ENCODE measurements around the gene CNNM3. TPM values are rescaled to one million over a fixed set of nuclear protein-coding genes. Genes with fewer than 3 reads are reported as not detected.

CNNM3 gene
- total RNA-seq (10 to 100 TPM in 8 of 10 donors, 1 to 10 TPM in 2; 7.4 to 18.3 (median 13.8) TPM), polyA plus RNA-seq (1 to 10 TPM; 4.0 to 8.3 TPM)
- long read RNA-seq, donor 1, transcript CNNM3-201 (8 exons, 3,447 nt), result major isoform, 10 of 25 reads
- long read RNA-seq, donor 1, partial matches to known transcripts, result 0 of 25 reads
- long read RNA-seq, donor 1, other reads (novel, unspliced or antisense), result 15 of 25 reads
- long read RNA-seq, donor 2, transcript CNNM3-201 (8 exons, 3,447 nt), result major isoform, 6 of 21 reads
- long read RNA-seq, donor 2, partial matches to known transcripts, result 1 of 21 reads
- long read RNA-seq, donor 2, other reads (novel, unspliced or antisense), result 14 of 21 reads
- long read RNA-seq, donor 3, partial matches to known transcripts, result 1 of 9 reads
- long read RNA-seq, donor 3, other reads (novel, unspliced or antisense), result 7 of 9 reads

GRCh38 chr2:96816127-96816835 is at the start of gene CNNM3:
Gene CNNM3 (plus strand): TSS chr2:96816268. CDS start chr2:96816278, 10 bp downstream.
- ATAC-seq (peak; percentile 94 to 98 (median 96)), DNase-seq (peak; percentile 97 to 98)
- Histone ChIP-seq H3K4me1 (peaks cover 27 to 71% (median 61%) of the 10 kb centered on the region in 9 donors), H3K27ac (peak within 1 kb of the TSS; percentile 92 to 97 (median 96)), H3K27me3 (no peaks in the 10 kb centered on the region), H3K36me3 (peaks cover 0 to 14% (median 0%) of the 10 kb centered on the region in 9 donors), H3K4me3 (peak within 1 kb of the TSS; percentile 27 to 96 (median 84)), H3K9me3 (no peaks in the 10 kb centered on the region)
- intact Hi-C loops (cut with DNase I), result loop anchor here in 4 of 10 donors (5.0 to 10.0 kb wide), 3 partner anchors 41 to 181 kb away; partner anchors contain the start of genes ANKRD39 (in 2 of the 4), CNNM4 (in 1 of the 4) and KANSL3 (in 1 of the 4)
- WGBS, 2 donors, result 0 to 1% methylated on average over 70 to 103 of the region's 103 CpGs
- TF ChIP-seq CTCF (IDR thresholded peaks at IDR 0.05), result peak; percentile 46 to 91 (median 80)

GRCh38 chr2:96767135-96767871 is 48.8 kb upstream of the CNNM3 start:
- H3K4me3 ChIP-seq, result no peak overlapping the region
- DNase-seq (no peak), ATAC-seq (no peak)
- H3K36me3 ChIP-seq, result no peaks in the 10 kb centered on the region
- peaks cover 3 to 39% (median 28%) of the 10 kb centered on the region in 9 donors for H3K4me1 ChIP-seq
- H3K27ac ChIP-seq, result no peak overlapping the region
- intact Hi-C loops (cut with DNase I), result loop anchor here in 3 of 10 donors (5.0 to 10.0 kb wide), 3 partner anchors 90 to 223 kb away; partner anchors contain the start of genes KANSL3 (in 2 of the 3) and ANKRD39 (in 1 of the 3)
- no peaks in the 10 kb centered on the region for H3K27me3 ChIP-seq
- WGBS, 2 donors, result 94 to 95% methylated on average over 9 of the region's 9 CpGs
- H3K9me3 ChIP-seq, result no peaks in the 10 kb centered on the region
- TF ChIP-seq CTCF (IDR thresholded peaks at IDR 0.05), result no peak

- WGBS, 2 donors, result 87 to 91% methylated on average over 8 of the region's 8 CpGs
- DNase-seq, result no peak
- H3K27me3 ChIP-seq, result no peaks in the 10 kb centered on the region
- no peaks in the 10 kb centered on the region for H3K36me3 ChIP-seq
- H3K4me1 ChIP-seq, result peaks cover 2 to 33% (median 23%) of the 10 kb centered on the region in 9 donors
- H3K4me3 ChIP-seq, result no peak overlapping the region
- ATAC-seq, result no peak
- no peak overlapping the region for H3K27ac ChIP-seq
- intact Hi-C loops (cut with DNase I), result loop anchor here in 3 of 10 donors (5.0 to 10.0 kb wide), 3 partner anchors 89 to 223 kb away; partner anchors contain the start of genes KANSL3 (in 2 of the 3) and ANKRD39 (in 1 of the 3)
- no peaks in the 10 kb centered on the region for H3K9me3 ChIP-seq
- no peak for TF ChIP-seq CTCF (IDR thresholded peaks at IDR 0.05)
Measured at GRCh38 chr2:96768083-96768561, 47.9 kb upstream of the CNNM3 start.
